Fibroblast of upper back skin (primary cell): ENCODE measurements around the gene MYBPHL.

ENCODE experiments used
- DNase-seq: peaks from one replicate; pipeline ENCODE4 v3.0.0-alpha.2; 2013

MYBPHL gene

GRCh38 chr1:109251277-109252166, 55.3 kb downstream of the MYBPHL start:
- no peak for DNase-seq

GRCh38 chr1:109250454-109251276, 56.1 kb downstream of the MYBPHL start:
- DNase-seq: no peak

- no peak for DNase-seq
Measured at GRCh38 chr1:109249654-109250401, 57.0 kb downstream of the MYBPHL start.

GRCh38 chr1:109248797-109249629, 57.8 kb downstream of the MYBPHL start, which contains the start of gene CELSR2:
TSS of gene CELSR2 (plus strand) at chr1:109249539. CDS start at chr1:109250080, 541 bp downstream.
- peak; percentile 55 for DNase-seq

GRCh38 chr1:109248444-109248796, 58.4 kb downstream of the MYBPHL start:
- no peak for DNase-seq

- DNase-seq: no peak
Measured at GRCh38 chr1:109247401-109248365, 59.1 kb downstream of the MYBPHL start.

- no peak for DNase-seq
Measured at GRCh38 chr1:109246141-109246551, 60.7 kb downstream of the MYBPHL start.

GRCh38 chr1:109243860-109244552, 62.8 kb downstream of the MYBPHL start:
- no peak for DNase-seq

- DNase-seq: no peak
Measured at GRCh38 chr1:109243221-109243620, 63.6 kb downstream of the MYBPHL start.

- no peak for DNase-seq
Measured at GRCh38 chr1:109242387-109242786, 64.4 kb downstream of the MYBPHL start.
